Keratinocyte (primary cell): ENCODE data around the gene FBP1.

Experiments used
- EZH2 ChIP-seq: IDR thresholded peaks from one replicate; pipeline ENCODE4 v1.6.1; 2012; ENCODE audit warnings: inconsistent platforms, mild to moderate bottlenecking, low read length, moderate library complexity
- TF ChIP-seq, protein P1 (sequence below), 3 experiments: IDR thresholded peaks in 1 of 3; conservative IDR thresholded peaks in 1 of 3; optimal IDR thresholded peaks in 1 of 3; 2 replicates in 2 of 3; 3 replicates in 1 of 3; pipeline versions ENCODE3 to v1.5.1; 2011; ENCODE audit warnings: low read length in 3 of 3, mild to moderate bottlenecking in 3 of 3, moderate library complexity in 2 of 3, control low read depth in 1 of 3, inconsistent platforms in 1 of 3; ENCODE audit not compliant: insufficient read depth in 2 of 3; ENCODE audit errors: extremely low read depth in 1 of 3

DNA sequence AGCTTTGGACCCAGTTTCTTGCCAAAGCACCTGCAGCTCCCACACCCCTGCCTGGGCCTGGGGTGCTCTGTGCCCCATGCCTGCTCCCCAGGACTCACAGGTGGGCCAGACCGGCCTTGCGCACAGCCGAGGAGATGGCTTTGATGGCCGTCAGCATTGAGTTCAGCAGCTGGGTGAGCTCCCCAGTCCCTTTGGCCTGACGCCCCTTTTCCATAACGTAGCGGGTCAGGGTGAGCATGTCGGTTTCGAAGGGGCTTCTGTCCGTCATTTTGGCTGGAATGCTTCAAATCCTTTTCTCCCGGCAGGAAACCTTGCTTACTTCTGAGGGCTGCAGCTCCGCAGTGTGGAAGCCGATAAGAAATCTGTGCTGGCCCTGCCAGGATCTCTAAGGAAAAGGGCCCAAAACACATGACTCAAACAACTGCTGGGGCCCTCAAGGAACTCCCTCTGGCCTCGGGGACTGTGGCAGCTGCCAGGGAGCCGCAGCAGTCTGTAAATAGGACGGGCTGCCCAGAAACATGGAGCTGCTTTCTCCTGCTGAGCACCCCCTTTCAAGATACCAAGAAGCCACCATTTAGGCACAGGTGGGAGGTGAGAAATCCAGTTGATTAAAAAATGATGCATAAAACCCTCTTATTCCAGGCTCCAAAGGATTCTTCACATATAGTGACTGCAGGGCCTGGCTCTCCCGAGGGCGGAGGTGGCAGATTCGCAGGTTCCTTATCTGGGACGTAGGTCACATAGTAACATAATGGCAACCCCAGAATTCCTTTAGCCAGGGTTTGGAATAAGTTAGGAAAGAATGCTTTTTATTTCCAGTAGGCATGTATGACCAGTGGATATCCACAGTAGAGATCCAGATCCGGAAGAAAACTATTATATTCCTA, 45.6 kb downstream of the FBP1 start, which contains the start of gene FBP2:
- no peak for TF ChIP-seq EZH2
- TF ChIP-seq, protein P1, sequence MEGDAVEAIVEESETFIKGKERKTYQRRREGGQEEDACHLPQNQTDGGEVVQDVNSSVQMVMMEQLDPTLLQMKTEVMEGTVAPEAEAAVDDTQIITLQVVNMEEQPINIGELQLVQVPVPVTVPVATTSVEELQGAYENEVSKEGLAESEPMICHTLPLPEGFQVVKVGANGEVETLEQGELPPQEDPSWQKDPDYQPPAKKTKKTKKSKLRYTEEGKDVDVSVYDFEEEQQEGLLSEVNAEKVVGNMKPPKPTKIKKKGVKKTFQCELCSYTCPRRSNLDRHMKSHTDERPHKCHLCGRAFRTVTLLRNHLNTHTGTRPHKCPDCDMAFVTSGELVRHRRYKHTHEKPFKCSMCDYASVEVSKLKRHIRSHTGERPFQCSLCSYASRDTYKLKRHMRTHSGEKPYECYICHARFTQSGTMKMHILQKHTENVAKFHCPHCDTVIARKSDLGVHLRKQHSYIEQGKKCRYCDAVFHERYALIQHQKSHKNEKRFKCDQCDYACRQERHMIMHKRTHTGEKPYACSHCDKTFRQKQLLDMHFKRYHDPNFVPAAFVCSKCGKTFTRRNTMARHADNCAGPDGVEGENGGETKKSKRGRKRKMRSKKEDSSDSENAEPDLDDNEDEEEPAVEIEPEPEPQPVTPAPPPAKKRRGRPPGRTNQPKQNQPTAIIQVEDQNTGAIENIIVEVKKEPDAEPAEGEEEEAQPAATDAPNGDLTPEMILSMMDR (optimal IDR thresholded peaks at IDR 0.05 in 1 of 3, IDR thresholded peaks at IDR 0.05 in 1 of 3, conservative IDR thresholded peaks at IDR 0.05 in 1 of 3; ENCODE audit: extremely low read depth in 1 of 3, insufficient read depth in 2 of 3, low read length in 3 of 3), result no peak
